OCI-LY1 (cell line): ENCODE data around the gene CEP20.
"Not testable (repeated sequence)": the region's sequence is repeated elsewhere in the genome, so short reads cannot be mapped to it uniquely, and the experiment has no call there.

Source experiments
- H2AFZ ChIP-seq: fragments of 200-600 bp; sonication (generic), shearing (Covaris generic); 2 replicates; pipeline ENCODE4 v1.6.0; 2014; ENCODE audit warnings: antibody characterized with exemption, mild to moderate bottlenecking, low read length
- H3F3A ChIP-seq: fragments of 200-600 bp; sonication (generic), shearing (Covaris generic); 2 replicates; pipeline ENCODE4 v1.6.0; 2014; ENCODE audit warnings: mild to moderate bottlenecking, antibody characterized with exemption, low read length, moderate library complexity; ENCODE audit not compliant: insufficient read depth
- H3K27ac ChIP-seq: fragments of 200-600 bp; sonication (generic); 2 replicates; pipeline ENCODE4 v1.5.1; 2014; ENCODE audit warnings: low read length, mixed run types, mild to moderate bottlenecking, low read depth; ENCODE audit not compliant: poor library complexity, severe bottlenecking
- H3K27me3 ChIP-seq: fragments of 200-600 bp; sonication (generic); 2 replicates; pipeline ENCODE4 v1.6.0; 2014; ENCODE audit warnings: antibody characterized with exemption, mild to moderate bottlenecking, low read length, moderate library complexity; ENCODE audit not compliant: insufficient read depth
- H3K36me3 ChIP-seq: fragments of 200-600 bp; sonication (generic); 2 replicates; pipeline ENCODE4 v1.6.1; 2014; ENCODE audit warnings: mild to moderate bottlenecking, antibody characterized with exemption, low read length, moderate library complexity, mixed read lengths; ENCODE audit not compliant: insufficient read depth
- H3K4me1 ChIP-seq: fragments of 200-600 bp; sonication (generic); 2 replicates; pipeline ENCODE4 v1.5.1; 2014; ENCODE audit warnings: mild to moderate bottlenecking, low read length, moderate library complexity; ENCODE audit not compliant: insufficient read depth, severe bottlenecking
- H3K4me2 ChIP-seq: fragments of 200-600 bp; sonication (generic), shearing (Covaris generic); 2 replicates; pipeline ENCODE4 v1.6.1; 2014; ENCODE audit warnings: low read length
- H3K4me3 ChIP-seq: fragments of 200-600 bp; sonication (generic); 2 replicates; pipeline ENCODE4 v1.5.1; 2014; ENCODE audit warnings: low read length, low read depth, mild to moderate bottlenecking, mixed read lengths; ENCODE audit not compliant: poor library complexity, severe bottlenecking
- H3K79me2 ChIP-seq: fragments of 200-600 bp; shearing (Covaris generic); 2 replicates; pipeline ENCODE4 v1.6.1; 2016; ENCODE audit warnings: mixed run types, low read length, mixed read lengths; ENCODE audit not compliant: insufficient read depth
- H3K9ac ChIP-seq: fragments of 200-600 bp; sonication (generic), shearing (Covaris generic); 2 replicates; pipeline ENCODE4 v1.6.1; 2014; ENCODE audit warnings: mild to moderate bottlenecking, low read length, mixed read lengths
- H3K9me2 ChIP-seq: fragments of 200-600 bp; sonication (generic), shearing (Covaris generic); 2 replicates; pipeline ENCODE4 v1.6.1; 2014; ENCODE audit warnings: low read depth, mild to moderate bottlenecking, low read length, mixed read lengths
- H3K9me3 ChIP-seq: fragments of 200-600 bp; shearing (Covaris generic); 2 replicates; pipeline ENCODE4 v1.6.1; 2014; ENCODE audit warnings: low read length, mixed read lengths
- H4K20me1 ChIP-seq: fragments of 200-600 bp; sonication (generic), shearing (Covaris generic); 2 replicates; pipeline ENCODE4 v1.6.0; 2016; ENCODE audit warnings: mild to moderate bottlenecking, low read length; ENCODE audit not compliant: insufficient read depth
- CTCF ChIP-seq: fragments of 200-600 bp; sonication (generic), shearing (Covaris generic); IDR thresholded peaks from 2 replicates; pipeline ENCODE4 v1.5.1; 2017; ENCODE audit warnings: mild to moderate bottlenecking, antibody characterized with exemption, low read length, moderate library complexity, mixed read lengths
- EZH2 ChIP-seq: fragments of 200-600 bp; sonication (generic), shearing (Covaris generic); IDR thresholded peaks from 2 replicates; pipeline ENCODE4 v1.8.0; 2017; ENCODE audit warnings: borderline replicate concordance, mixed run types, mild to moderate bottlenecking, antibody characterized with exemption, low read length, moderate library complexity, mixed read lengths

The CEP20 gene

GRCh38 chr16:15854906-15855703, 33.3 kb downstream of the CEP20 start:
- H4K20me1 ChIP-seq: no peaks in the 10 kb centered on the region
- no peaks in the 10 kb centered on the region for H3K9me2 ChIP-seq
- H3K4me3 ChIP-seq: no peak overlapping the region
- H3K27me3 ChIP-seq: peaks cover 13% of the 10 kb centered on the region; the same call in 1 of the 2 replicates
- H3K4me1 ChIP-seq: peaks cover 9% of the 10 kb centered on the region
- H3K27ac ChIP-seq: no peak overlapping the region
- H3K9me3 ChIP-seq: no peaks in the 10 kb centered on the region
- peak overlapping the region; percentile 6; the same call in 1 of the 2 replicates for H3K4me2 ChIP-seq
- TF ChIP-seq EZH2: no peak
- no peak for TF ChIP-seq CTCF
- no peak overlapping the region for H3K9ac ChIP-seq
- H3F3A ChIP-seq: no peaks in the 10 kb centered on the region
- no peaks in the 10 kb centered on the region for H3K36me3 ChIP-seq
- no peak overlapping the region for H2AFZ ChIP-seq
- H3K79me2 ChIP-seq: no peaks in the 10 kb centered on the region

- no peaks in the 10 kb centered on the region for H3K79me2 ChIP-seq
- H3K36me3 ChIP-seq: no peaks in the 10 kb centered on the region
- H3K4me1 ChIP-seq: peaks cover 9% of the 10 kb centered on the region
- peaks cover 13% of the 10 kb centered on the region; the same call in 1 of the 2 replicates for H3K27me3 ChIP-seq
- no peak for TF ChIP-seq EZH2
- H3K27ac ChIP-seq: no peak overlapping the region
- H3K9me2 ChIP-seq: no peaks in the 10 kb centered on the region
- H3F3A ChIP-seq: no peaks in the 10 kb centered on the region
- H3K9me3 ChIP-seq: no peaks in the 10 kb centered on the region
- no peak overlapping the region for H3K9ac ChIP-seq
- H3K4me3 ChIP-seq: no peak overlapping the region
- no peak overlapping the region for H3K4me2 ChIP-seq
- no peaks in the 10 kb centered on the region for H4K20me1 ChIP-seq
- H2AFZ ChIP-seq: no peak overlapping the region
Measured at GRCh38 chr16:15854061-15854460, 34.3 kb downstream of the CEP20 start.

- Histone ChIP-seq H3K27ac (no peak overlapping the region), H3K79me2 (no peaks in the 10 kb centered on the region), H2AFZ (no peak overlapping the region), H3F3A (no peaks in the 10 kb centered on the region), H3K4me3 (no peak overlapping the region), H3K27me3 (peaks cover 13% of the 10 kb centered on the region; the same call in 1 of the 2 replicates), H3K4me2 (no peak overlapping the region), H3K36me3 (no peaks in the 10 kb centered on the region), H3K9me2 (no peaks in the 10 kb centered on the region), H3K4me1 (peaks cover 9% of the 10 kb centered on the region), H4K20me1 (no peaks in the 10 kb centered on the region), H3K9ac (no peak overlapping the region), H3K9me3 (no peaks in the 10 kb centered on the region)
- TF ChIP-seq CTCF (no peak), EZH2 (no peak)
Measured at GRCh38 chr16:15853021-15853420, 35.4 kb downstream of the CEP20 start.

DNA sequence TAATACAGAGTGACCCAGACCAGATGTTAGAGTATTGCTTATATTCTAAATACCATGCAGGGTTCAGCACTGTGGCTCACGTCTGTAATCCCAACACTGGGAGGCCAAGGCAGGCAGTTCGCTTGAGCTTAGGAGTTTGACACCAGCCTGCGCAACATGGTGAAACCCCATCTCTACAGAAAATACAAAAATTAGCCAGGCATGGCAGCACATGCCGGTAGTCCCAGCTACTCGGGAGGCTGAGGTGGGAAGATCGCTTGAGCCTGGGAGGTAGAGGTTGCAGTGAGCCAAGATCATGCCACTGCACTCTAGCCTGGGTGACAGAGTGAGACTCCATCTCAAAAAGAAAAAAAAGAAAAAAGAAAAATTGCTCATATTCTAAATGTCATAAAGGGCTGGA, 37.8 kb downstream of the CEP20 start:
- not testable (repeated sequence) for H3K9me2 ChIP-seq, H3K36me3 ChIP-seq, H3K9ac ChIP-seq, H3K79me2 ChIP-seq, H2AFZ ChIP-seq, H3K4me1 ChIP-seq, H3K27ac ChIP-seq, H4K20me1 ChIP-seq, H3K9me3 ChIP-seq, H3K27me3 ChIP-seq, H3F3A ChIP-seq, H3K4me2 ChIP-seq, H3K4me3 ChIP-seq
